ENCODE results near the gene PHGDH. TPM values are rescaled to one million over a fixed set of nuclear protein-coding genes. Genes with fewer than 3 reads are reported as not detected.

The PHGDH gene
- total RNA-seq, 4 donors from 2014 or later = 5.5 to 12.7 (median 7.2) TPM

DNA sequence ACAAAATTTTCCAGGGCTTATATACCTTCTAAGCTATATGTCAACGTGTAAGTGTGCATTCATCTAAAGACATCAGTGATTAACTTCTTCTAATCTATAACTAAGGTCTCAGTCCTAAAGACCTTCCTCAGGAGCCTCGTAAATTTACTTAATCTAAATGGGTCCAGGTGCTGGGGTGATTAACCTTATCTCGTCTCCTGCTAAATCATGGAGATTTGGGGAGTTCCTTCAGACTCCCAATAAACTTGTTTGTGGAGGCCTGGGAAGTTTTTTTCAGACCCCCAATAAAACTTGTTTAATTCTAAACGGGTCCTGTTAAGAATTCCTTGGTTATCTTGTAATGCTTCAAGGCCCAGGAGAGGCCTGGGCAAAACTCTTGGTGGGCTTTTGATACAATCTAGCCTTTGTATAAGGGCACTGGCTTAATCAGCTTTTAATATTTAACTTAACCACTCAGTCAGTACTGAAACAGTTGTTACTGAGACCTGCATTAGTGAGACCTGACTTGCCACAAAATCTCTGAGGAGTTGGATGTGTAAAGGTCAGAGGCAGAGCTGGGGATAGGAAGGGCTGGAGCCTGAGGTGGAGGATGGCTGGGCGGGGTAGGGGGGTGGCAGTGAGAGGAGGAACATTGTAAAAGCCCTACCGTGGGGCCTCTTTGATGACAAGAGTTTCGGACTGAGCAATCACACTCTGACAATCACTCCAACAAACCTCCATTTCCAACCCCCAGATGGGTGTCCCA is 63.2 kb downstream of the PHGDH start:
- TF ChIP-seq, protein P1, sequence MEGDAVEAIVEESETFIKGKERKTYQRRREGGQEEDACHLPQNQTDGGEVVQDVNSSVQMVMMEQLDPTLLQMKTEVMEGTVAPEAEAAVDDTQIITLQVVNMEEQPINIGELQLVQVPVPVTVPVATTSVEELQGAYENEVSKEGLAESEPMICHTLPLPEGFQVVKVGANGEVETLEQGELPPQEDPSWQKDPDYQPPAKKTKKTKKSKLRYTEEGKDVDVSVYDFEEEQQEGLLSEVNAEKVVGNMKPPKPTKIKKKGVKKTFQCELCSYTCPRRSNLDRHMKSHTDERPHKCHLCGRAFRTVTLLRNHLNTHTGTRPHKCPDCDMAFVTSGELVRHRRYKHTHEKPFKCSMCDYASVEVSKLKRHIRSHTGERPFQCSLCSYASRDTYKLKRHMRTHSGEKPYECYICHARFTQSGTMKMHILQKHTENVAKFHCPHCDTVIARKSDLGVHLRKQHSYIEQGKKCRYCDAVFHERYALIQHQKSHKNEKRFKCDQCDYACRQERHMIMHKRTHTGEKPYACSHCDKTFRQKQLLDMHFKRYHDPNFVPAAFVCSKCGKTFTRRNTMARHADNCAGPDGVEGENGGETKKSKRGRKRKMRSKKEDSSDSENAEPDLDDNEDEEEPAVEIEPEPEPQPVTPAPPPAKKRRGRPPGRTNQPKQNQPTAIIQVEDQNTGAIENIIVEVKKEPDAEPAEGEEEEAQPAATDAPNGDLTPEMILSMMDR (IDR thresholded peaks at IDR 0.05; ENCODE audit: low read depth) = no peak

DNA sequence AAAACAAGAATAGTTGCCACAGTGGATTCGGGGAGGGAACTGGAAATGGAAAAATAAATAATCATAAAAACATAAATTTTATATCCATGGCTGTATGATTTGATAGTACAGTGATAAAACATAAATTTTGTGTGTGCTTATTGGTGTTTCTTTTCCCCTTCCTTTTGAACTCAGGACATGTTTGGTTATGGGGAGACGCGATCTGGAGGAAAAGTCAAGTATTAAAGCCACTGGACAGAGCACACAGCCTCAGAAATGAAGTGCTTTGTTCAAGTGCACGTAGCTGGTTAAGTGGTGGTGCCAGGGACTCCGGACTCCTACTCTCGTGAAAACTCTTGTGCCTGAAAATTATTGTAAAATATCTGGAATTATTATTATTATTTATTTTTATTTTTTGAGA is 66.6 kb downstream of the PHGDH start:
- TF ChIP-seq, protein P1 (IDR thresholded peaks at IDR 0.05; ENCODE audit: low read depth) = no peak

DNA sequence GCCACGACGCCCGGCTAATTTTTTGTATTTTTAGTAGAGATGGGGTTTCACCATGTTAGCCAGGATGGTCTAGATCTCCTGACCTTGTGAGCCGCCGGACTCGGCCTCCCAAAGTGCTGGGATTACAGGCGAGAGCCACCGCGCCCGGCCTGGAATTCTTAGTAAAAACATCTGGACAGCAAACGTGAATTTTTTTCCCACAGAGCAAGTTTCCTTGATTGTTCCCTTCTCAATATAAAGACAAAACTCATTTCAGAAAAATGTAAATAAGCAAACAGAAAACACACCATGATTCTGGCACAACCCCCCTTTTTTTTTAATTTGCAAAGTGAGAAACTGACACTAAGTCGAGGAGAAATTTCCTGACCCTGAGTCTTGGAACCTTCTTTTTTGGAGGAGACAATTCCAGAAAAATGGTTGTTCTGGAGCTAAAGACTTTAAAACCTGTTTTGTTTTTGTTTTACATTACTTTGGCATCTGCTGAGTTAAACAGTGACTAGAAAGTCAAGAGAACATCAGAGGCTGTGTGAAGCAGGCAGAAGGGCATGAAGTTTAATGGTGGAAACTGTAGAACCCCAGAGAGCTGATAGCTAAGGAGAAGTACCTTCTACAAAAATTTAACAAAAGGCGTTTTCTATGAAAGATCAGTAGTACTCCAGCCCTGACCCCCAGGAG is 67.3 kb downstream of the PHGDH start:
- TF ChIP-seq, protein P1 (IDR thresholded peaks at IDR 0.05; ENCODE audit: low read depth) = no peak

DNA sequence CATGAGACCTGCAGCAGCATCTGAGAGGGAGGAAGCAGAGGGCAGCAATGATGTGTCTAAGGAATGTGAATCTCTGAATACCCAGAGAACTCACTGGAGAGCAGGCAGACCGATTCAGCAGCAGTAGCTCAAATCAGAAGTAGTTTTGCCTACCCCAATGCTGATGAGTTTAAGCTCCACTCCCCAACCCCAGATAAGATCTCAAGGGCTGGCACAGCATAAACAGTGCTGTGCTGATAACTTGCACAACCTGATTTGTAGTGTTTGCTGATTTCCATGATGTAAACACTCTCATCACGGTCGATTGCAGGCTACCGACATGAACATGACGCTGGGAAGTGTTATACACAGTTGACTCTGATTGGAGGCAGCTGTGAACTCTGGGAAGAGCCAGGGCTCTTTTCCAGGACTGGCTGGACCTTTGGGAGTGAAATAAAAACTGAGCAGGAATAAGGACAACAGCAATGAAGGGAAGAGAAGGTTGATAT is 68.2 kb downstream of the PHGDH start:
- TF ChIP-seq, protein P1 (IDR thresholded peaks at IDR 0.05; ENCODE audit: low read depth) = no peak

DNA sequence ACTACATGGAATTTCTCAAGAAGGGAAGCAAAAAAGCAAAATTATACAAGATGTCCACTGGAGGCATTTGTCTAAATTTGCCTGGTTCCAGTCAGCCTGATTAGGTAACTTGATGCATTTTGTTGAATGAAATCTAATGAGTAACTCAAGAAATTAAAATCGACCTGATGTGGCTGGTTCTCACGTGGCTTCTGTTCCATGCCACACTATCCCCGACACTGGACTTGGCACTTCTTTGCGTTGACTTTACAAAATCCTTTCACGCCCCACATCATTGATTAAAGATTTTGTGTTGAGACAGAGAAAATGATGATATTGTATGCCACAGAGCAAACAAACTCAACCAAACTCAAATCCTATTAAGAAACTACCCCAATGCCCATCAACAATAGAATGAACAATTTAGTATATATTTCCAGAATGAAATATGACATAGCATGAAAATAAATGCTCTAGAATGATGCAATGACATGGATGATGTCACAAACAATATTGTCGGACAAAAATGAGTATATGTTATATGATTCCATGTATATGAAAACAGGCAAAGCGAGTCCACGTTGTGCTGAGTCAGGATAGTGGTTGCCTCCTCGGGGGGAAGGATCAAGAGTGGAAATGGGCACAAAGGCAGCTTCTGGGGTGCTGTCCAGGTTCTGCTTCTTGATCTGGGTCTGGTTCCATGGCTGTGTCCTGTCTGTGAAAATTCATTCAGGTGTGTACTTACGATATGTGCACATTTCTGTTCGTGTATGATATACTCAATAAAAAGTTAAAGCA is 69.9 kb downstream of the PHGDH start:
- TF ChIP-seq, protein P1 (IDR thresholded peaks at IDR 0.05; ENCODE audit: low read depth) = no peak

DNA sequence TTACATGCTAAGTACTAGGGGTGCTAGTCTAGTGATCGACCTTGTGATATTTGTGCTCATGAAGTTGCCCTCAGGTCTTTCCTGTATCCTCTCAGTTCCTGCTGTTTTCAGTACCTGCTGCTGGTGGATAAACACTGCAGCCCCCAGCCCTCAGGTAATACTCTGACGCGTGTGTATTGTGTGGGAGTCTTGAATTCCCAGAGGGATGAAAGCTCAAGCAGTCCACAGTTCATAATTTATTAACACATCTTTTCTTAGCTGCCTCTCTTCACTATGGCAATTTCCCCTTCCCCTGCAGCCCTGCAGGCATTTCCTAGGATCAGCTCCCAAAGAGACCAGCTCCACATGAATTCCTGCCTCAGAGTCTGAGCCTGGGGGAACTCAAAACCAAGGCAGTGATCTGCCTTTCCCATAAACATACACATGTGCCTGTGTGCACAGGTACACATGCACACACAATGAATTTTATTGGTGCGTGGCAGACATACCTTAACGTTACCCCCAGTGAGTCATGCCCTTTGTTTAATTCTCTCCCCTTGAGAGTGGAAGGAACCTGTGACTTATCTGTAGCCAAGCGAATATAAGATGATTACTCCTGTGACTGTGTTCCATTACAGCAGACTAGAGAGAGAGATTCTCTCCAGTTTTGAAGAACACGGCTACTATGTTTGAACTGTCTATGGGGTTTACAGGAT is 71.0 kb downstream of the PHGDH start:
- TF ChIP-seq, protein P1 (IDR thresholded peaks at IDR 0.05; ENCODE audit: low read depth) = no peak

Data from subcutaneous adipose tissue (tissue), 4 donors.